Measurements from ENCODE around the gene FGFR3. TPM values are rescaled to one million over a fixed set of nuclear protein-coding genes. Genes with fewer than 3 reads are reported as not detected.
A peak's percentile ranks its signal among the peaks of the same experiment; 100 is the strongest.

The FGFR3 gene
- total RNA-seq, 1 donor from 2014 or later: 32.1 TPM

GRCh38 chr4:1763550-1764080, 29.5 kb upstream of the FGFR3 start:
- DNase-seq: no peak
- intact Hi-C loops (cut with DNase I): no loop called here

GRCh38 chr4:1764670-1765069, 28.4 kb upstream of the FGFR3 start:
- Histone ChIP-seq H3K4me1 (peaks cover 17% of the 10 kb centered on the region), H3K4me3 (no peak overlapping the region), H3K27ac (no peak overlapping the region), H3K27me3 (peaks cover 5% of the 10 kb centered on the region), H3K36me3 (no peaks in the 10 kb centered on the region), H3K9me3 (no peaks in the 10 kb centered on the region)
- DNase-seq: no peak
- no peak for TF ChIP-seq CTCF (IDR thresholded peaks at IDR 0.05)
- no peak for ATAC-seq
- intact Hi-C loops (cut with DNase I): no loop called here

More at GRCh38 chr4:1763550-1764080, 29.5 kb upstream of the FGFR3 start:
- H3K9me3 ChIP-seq: no peaks in the 10 kb centered on the region
- peak; percentile 40 for TF ChIP-seq CTCF (IDR thresholded peaks at IDR 0.05)
- peaks cover 5% of the 10 kb centered on the region for H3K27me3 ChIP-seq
- H3K4me3 ChIP-seq: peak overlapping the region; percentile 8
- H3K4me1 ChIP-seq: peaks cover 17% of the 10 kb centered on the region
- peak; percentile 11 for ATAC-seq
- H3K27ac ChIP-seq: no peak overlapping the region
- H3K36me3 ChIP-seq: no peaks in the 10 kb centered on the region

GRCh38 chr4:1765409-1766072, 27.6 kb upstream of the FGFR3 start:
- no peak for DNase-seq
- Histone ChIP-seq H3K4me1 (peaks cover 17% of the 10 kb centered on the region), H3K36me3 (no peaks in the 10 kb centered on the region), H3K9me3 (no peaks in the 10 kb centered on the region), H3K4me3 (no peak overlapping the region), H3K27me3 (peaks cover 5% of the 10 kb centered on the region), H3K27ac (no peak overlapping the region)
- no peak for TF ChIP-seq CTCF (IDR thresholded peaks at IDR 0.05)
- intact Hi-C loops (cut with DNase I): no loop called here
- no peak for ATAC-seq

- intact Hi-C loops (cut with DNase I): no loop called here
- no peaks in the 10 kb centered on the region for H3K9me3 ChIP-seq
- DNase-seq: no peak
- ATAC-seq: peak; percentile 2
- H3K36me3 ChIP-seq: no peaks in the 10 kb centered on the region
- TF ChIP-seq CTCF (IDR thresholded peaks at IDR 0.05): no peak
- peaks cover 5% of the 10 kb centered on the region for H3K27me3 ChIP-seq
- H3K27ac ChIP-seq: peak overlapping the region; percentile 51
- peak overlapping the region; percentile 43 for H3K4me3 ChIP-seq
- H3K4me1 ChIP-seq: peaks cover 17% of the 10 kb centered on the region
Measured at GRCh38 chr4:1766106-1767060, 26.7 kb upstream of the FGFR3 start.

GRCh38 chr4:1767061-1767769, 25.9 kb upstream of the FGFR3 start:
- no peaks in the 10 kb centered on the region for H3K36me3 ChIP-seq
- no peak for TF ChIP-seq CTCF (IDR thresholded peaks at IDR 0.05)
- peaks cover 5% of the 10 kb centered on the region for H3K27me3 ChIP-seq
- peak overlapping the region; percentile 43 for H3K4me3 ChIP-seq
- no peaks in the 10 kb centered on the region for H3K9me3 ChIP-seq
- intact Hi-C loops (cut with DNase I): no loop called here
- peaks cover 17% of the 10 kb centered on the region for H3K4me1 ChIP-seq
- DNase-seq: no peak
- peak overlapping the region; percentile 78 for H3K27ac ChIP-seq
- peak; percentile 3 for ATAC-seq

Data from upper lobe of right lung (tissue), 1 donor.